MCF 10A (cell line): ENCODE results near the gene UBTF. TPM values are rescaled to one million over a fixed set of nuclear protein-coding genes. Genes with fewer than 3 reads are reported as not detected.

Experiments used
- BruUV-seq: library from RNA; stranded (reverse); fragments of 400-500 nt; replicated peaks from 2 replicates; lab custom pipeline; 2021; lab: Mats Ljungman, UMichigan
- CTCF ChIA-PET: fragments of 300-600 bp; sonication (Branson Sonifier 250); formaldehyde crosslinking; extraction: SDS; loops from one replicate; lab custom pipeline; 2021; ENCODE audit warnings: antibody characterized with exemption, inconsistent platforms; lab: Yijun Ruan, JAX
- POLR2A ChIA-PET: fragments of 300-600, 350-650 bp; sonication (Branson Sonifier 250); formaldehyde crosslinking; extraction: SDS; loops from one replicate; lab custom pipeline; 2020; ENCODE audit warnings: antibody characterized with exemption, inconsistent platforms; lab: Yijun Ruan, JAX
- DNase-seq: peaks from one replicate; pipeline ENCODE4 v3.0.0-alpha.2; 2018; ENCODE audit not compliant: unreplicated experiment
- H3K27ac Mint-ChIP-seq: one replicate; pipeline ENCODE4 v1.8.0; 2022; ENCODE audit warnings: mild to moderate bottlenecking, low read depth, mixed read lengths; ENCODE audit not compliant: unreplicated experiment
- H3K27me3 Mint-ChIP-seq: one replicate; pipeline ENCODE4 v1.8.0; 2022; ENCODE audit warnings: mixed read lengths; ENCODE audit not compliant: insufficient read depth, unreplicated experiment
- H3K36me3 Mint-ChIP-seq: one replicate; pipeline ENCODE4 v1.8.0; 2022; ENCODE audit warnings: mild to moderate bottlenecking, moderate library complexity, mixed read lengths; ENCODE audit not compliant: insufficient read depth, unreplicated experiment
- H3K4me1 Mint-ChIP-seq: one replicate; pipeline ENCODE4 v1.8.0; 2022; ENCODE audit warnings: mixed read lengths; ENCODE audit not compliant: insufficient read depth, unreplicated experiment
- H3K4me3 Mint-ChIP-seq: one replicate; pipeline ENCODE4 v1.8.0; 2022; ENCODE audit warnings: mild to moderate bottlenecking, moderate library complexity, mixed read lengths; ENCODE audit not compliant: unreplicated experiment
- H3K9me3 Mint-ChIP-seq: one replicate; pipeline ENCODE4 v1.8.0; 2022; ENCODE audit warnings: mixed read lengths; ENCODE audit not compliant: unreplicated experiment
- CTCF ChIP-seq: fragments of 200-600 bp; IDR thresholded peaks from one replicate; pipeline ENCODE4 v1.8.0; 2022; ENCODE audit warnings: antibody characterized with exemption, mild to moderate bottlenecking; ENCODE audit not compliant: unreplicated experiment
- intact Hi-C: fragments of 100-400 bp; cut with micrococcal nuclease; formaldehyde crosslinking; loops from 2 replicates; pipeline ENCODE4 v1.14.1; 2022
- total RNA-seq: library from RNA; stranded (reverse); gene quantifications from 2 replicates; pipeline ENCODE4 v1.2.3, GENCODE V29; 2022

UBTF gene
- total RNA-seq, 1 experiment from 2014 or later: 79.7 TPM

- H3K9me3 Mint-ChIP-seq: no peaks in the 10 kb centered on the region
- CTCF ChIA-PET: no interaction called here
- POLR2A ChIA-PET: no interaction called here
- no TSS peak for BruUV-seq
- peaks cover 29% of the 10 kb centered on the region for H3K27me3 Mint-ChIP-seq
- no peak overlapping the region for H3K4me3 Mint-ChIP-seq
- no peaks in the 10 kb centered on the region for H3K4me1 Mint-ChIP-seq
- no peak for DNase-seq
- intact Hi-C loops: no loop called here
- H3K27ac Mint-ChIP-seq: no peak overlapping the region
- peaks cover 13% of the 10 kb centered on the region for H3K36me3 Mint-ChIP-seq
- TF ChIP-seq CTCF: no peak
Observed at GRCh38 chr17:44260296-44260695, 40.8 kb upstream of the UBTF start.

DNA sequence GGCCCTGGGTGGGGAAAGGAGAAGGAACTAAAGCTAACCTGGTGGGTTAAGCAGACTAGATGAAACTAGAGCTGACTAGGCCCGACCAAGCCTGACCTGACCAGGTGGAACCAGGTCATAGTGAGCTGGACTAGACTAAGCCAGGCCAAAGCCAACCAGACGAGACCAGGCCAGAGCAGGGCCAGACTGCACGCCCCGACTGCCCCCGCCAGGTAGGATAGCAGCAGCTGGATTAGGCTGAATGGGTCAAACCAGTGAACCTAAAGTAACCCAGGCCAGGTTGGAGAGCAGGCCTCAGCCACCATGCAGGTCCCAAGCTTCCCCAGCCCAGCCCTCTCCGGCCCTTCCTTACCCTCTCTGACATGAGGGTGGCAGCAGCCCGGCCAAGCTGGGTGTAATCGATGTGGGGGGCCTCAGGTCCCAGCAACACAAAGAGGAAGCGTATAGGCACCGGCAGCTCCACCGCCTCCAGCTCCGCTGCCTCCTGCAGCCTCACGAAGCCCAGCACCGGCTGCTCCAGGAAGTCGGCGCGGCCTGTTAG lies 39.4 kb upstream of the UBTF start:
- Mint-ChIP-seq H3K4me3 (no peak overlapping the region), H3K27me3 (peaks cover 41% of the 10 kb centered on the region), H3K9me3 (no peaks in the 10 kb centered on the region), H3K4me1 (no peaks in the 10 kb centered on the region), H3K36me3 (peaks cover 13% of the 10 kb centered on the region), H3K27ac (no peak overlapping the region)
- ChIA-PET POLR2A (no interaction called here), CTCF (no interaction called here)
- DNase-seq: no peak
- TF ChIP-seq CTCF: no peak
- intact Hi-C loops: no loop called here
- no TSS peak for BruUV-seq

GRCh38 chr17:44257815-44258760 lies 38.6 kb upstream of the UBTF start:
- no peak overlapping the region for H3K27ac Mint-ChIP-seq
- no peaks in the 10 kb centered on the region for H3K4me1 Mint-ChIP-seq
- H3K4me3 Mint-ChIP-seq: no peak overlapping the region
- no peak for DNase-seq
- no TSS peak for BruUV-seq
- peaks cover 11% of the 10 kb centered on the region for H3K36me3 Mint-ChIP-seq
- no peak for TF ChIP-seq CTCF
- ChIA-PET CTCF (interaction anchor here (0.6 kb wide), 1 partner anchor 147 kb away, joined by 3 read pairs; no protein-coding TSS in a partner anchor), POLR2A (interaction anchor here (0.6 kb wide), 1 partner anchor 39 kb away, joined by 3 read pairs; the partner anchor contains the start of gene UBTF)
- no peaks in the 10 kb centered on the region for H3K9me3 Mint-ChIP-seq
- H3K27me3 Mint-ChIP-seq: peaks cover 34% of the 10 kb centered on the region
- intact Hi-C loops: no loop called here

DNA sequence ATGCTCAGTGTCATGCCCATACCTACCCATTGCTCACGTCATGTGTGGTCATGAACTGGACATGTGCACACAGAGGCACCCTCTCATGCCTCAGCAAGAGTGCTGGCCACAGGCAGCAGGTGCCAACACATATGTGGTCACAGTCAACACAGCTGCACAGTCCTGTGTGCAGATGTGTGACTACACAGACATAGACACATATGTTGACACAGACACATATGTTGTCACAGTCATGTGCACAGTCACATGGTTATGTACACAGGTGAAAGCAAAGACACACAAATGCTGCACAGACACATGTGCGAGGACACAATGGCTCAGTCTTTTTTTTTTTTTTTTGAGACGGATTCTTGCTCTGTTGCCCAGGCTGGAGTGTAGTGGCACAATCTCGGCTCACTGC lies 37.2 kb upstream of the UBTF start:
- Mint-ChIP-seq H3K36me3 (peaks cover 6% of the 10 kb centered on the region), H3K27me3 (peaks cover 28% of the 10 kb centered on the region)
- TF ChIP-seq CTCF: no peak

More for the DNA sequence above, 37.2 kb upstream of the UBTF start:
- Mint-ChIP-seq H3K4me3 (no peak overlapping the region), H3K4me1 (no peaks in the 10 kb centered on the region), H3K9me3 (no peaks in the 10 kb centered on the region), H3K27ac (no peak overlapping the region)
- ChIA-PET POLR2A (interaction anchor here (0.7 kb wide), 1 partner anchor 36 kb away, joined by 3 read pairs; no protein-coding TSS in a partner anchor), CTCF (no interaction called here)
- BruUV-seq: no TSS peak
- DNase-seq: no peak
- intact Hi-C loops: no loop called here
